GM19328 (cell line): Measurements from ENCODE around the gene TMC3.
"Not testable (repeated sequence)": the region's sequence is repeated elsewhere in the genome, so short reads cannot be mapped to it uniquely, and the experiment has no call there.

Experiments
- ATAC-seq: cut with Tn5 transposase; IDR thresholded peaks from one replicate; pipeline ENCODE4 v1.9.1; 2021; ENCODE audit warnings: mild to moderate bottlenecking, moderate library complexity; ENCODE audit not compliant: unreplicated experiment

The TMC3 gene

GRCh38 chr15:81373775-81374395, at the start of gene TMC3:
Gene TMC3 (minus strand): TSS chr15:81374213. CDS start chr15:81374077, 136 bp downstream.
- ATAC-seq: no peak

DNA sequence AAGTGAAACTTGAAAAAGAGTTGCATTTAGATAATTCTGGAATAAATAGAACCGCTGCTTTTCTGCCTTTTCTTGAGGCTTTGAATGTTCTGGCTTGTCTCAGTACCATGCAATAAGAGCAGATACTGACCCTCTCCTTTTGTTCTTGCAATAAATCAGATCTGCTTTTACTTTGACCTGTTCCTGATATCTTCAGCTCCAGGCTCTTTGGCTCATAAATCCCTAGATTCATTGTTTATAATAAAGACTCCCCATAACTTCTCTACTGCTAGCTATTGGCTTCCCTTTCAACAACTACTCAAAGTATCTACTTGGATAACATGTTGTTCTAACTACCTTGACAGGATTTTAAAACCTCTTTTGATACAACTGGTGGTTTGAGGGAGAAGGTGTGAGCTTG, 47.4 kb upstream of the TMC3 start:
- ATAC-seq: no peak

- ATAC-seq: no peak
These were observed 45.4 kb upstream of the TMC3 start for GRCh38 chr15:81419332-81419943.

- no peak for ATAC-seq
These were observed 44.9 kb upstream of the TMC3 start for GRCh38 chr15:81418891-81419290.

DNA sequence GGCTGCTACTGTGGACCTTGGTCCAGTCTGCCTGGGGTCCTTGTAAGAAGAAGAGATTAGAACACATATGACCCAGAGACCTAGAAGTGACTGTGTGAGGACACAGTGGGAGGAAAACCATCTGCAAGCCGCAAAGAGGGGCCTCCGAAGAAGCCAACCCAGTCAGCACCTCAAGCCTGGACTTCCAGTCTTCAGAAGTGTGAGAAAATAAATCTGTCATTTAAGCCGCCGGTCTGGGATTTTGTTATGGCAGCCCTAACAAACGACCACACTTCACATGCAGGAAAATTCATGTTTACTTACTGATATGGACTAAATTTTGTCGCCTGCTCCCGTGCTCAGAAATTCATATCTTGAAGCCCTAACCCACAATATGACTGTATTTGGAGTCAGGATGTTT, 44.4 kb upstream of the TMC3 start:
- ATAC-seq: no peak

DNA sequence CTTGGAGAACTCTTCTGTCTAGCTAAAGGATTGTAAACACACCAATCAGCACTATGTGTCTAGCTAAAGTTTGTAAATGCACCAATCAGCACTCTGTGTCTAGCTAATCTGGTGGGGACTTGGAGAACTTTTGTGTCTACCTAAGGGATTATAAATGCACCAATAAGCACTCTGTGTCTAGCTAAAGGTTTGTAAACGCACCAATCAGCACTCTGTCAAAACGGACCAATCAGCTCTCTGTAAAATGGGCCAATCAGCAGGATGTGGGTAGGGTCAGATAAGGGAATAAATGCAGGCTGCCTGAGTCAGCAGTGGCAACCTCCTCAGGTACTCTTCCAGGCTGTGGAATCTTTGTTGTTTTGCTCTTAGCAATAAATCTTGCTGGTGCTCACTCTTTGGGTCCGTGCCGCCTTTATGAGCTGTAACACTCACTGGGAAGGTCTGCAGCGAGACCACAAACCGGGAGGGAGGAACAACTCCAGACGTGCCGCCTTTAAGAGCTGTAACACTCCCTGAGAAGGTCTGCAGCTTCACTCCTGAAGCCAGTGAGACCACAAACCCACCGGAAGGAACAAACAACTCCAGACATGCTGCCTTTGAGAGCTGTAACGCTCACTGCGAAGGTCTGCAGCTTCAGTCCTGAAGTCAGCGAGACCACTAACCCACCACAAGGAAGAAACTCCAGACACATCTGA, 40.4 kb upstream of the TMC3 start:
- not testable (repeated sequence) for ATAC-seq

DNA sequence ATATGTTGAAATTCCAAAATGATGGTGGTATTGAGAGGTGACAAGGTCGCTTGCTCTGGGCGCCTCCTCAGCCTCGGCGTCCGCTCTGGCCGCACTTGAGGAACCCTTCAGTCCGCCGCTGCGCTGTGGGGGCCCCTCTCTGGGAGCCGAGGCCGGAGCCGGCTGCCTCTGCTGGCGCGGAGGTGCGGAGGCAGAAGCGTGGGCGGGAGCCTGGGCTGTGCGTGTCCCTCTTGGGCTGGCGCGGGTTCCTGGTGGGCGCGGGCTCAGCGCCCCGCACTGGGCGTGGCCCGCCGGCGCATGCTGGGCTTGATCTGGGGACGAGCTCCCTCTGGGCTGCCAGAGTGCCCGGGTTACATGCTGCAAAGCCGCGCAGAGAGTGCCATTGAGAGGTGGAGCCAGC, 39.8 kb upstream of the TMC3 start:
- no peak for ATAC-seq

- no peak for ATAC-seq
These were observed 38.1 kb upstream of the TMC3 start for GRCh38 chr15:81411969-81412633.

DNA sequence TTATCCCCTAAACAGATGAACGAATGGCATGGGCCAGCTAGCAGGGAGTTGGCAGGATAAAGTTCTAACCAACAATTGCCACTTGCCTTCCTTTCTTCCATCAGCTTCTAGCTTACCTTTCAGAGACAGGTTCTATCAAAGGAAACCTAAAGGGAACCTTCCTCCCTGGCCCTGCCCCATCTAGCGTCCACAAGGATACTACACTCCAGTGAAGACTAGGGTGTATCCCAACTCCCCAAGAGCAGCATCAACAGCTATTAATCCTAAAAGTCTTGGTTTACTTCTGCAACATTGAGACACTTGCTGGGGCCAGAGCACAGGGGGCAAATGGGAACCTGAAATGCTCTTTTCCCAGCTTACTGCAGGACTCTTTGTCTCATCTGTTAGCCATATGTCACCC, 37.0 kb upstream of the TMC3 start:
- no peak for ATAC-seq

- no peak for ATAC-seq
These were observed 36.3 kb upstream of the TMC3 start for GRCh38 chr15:81410318-81410753.

GRCh38 chr15:81407718-81408117, 33.7 kb upstream of the TMC3 start:
- ATAC-seq: no peak

GRCh38 chr15:81407176-81407575, 33.2 kb upstream of the TMC3 start:
- ATAC-seq: no peak

DNA sequence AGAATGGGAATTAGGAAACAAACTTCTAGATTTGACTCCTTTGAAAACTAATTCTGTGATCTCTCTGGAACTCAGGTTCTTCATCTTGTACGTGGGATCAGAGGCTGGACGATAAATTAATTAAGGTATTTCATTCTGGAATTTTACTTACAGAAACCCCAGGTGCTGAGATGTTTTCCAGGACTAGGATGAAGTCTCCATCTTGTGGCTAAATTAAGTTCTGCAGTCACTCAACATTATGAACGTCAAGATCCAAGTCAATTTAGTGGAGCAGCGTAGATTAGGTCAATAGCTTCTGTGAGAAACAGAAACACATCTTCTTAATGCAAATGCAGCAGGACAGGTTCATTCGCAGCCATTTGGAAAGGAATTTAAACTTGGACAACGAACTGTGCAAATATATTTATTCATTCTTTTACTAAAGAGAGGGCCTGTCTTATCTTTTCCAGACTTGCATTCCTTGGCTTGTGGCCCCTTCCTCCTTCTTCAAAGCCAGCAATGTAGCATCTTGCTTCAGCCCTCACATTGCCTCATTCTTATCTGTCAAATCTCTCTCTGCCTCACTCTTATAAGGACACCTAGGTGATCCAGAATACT, 26.7 kb upstream of the TMC3 start:
- ATAC-seq: no peak

- ATAC-seq: no peak
These were observed 25.0 kb upstream of the TMC3 start for GRCh38 chr15:81398910-81399551.

DNA sequence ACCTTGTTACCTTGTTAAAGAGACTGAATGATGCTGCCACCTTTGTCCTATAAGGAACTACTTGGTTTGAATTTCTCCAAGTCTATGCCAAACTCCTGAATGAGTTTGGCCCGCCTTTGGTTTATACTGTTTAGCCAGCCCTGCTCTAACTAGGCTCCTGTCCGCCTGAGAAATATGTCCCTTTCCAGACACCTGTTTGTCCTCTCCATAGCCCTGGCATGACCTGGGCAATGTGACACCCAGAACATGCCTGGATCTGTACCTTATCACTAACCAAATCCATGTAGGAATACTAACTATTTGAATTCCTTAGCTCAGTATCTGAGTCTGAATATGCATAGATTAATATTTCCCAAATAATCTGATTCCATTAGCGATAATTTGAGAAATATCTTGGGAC, 24.4 kb upstream of the TMC3 start:
- no peak for ATAC-seq

DNA sequence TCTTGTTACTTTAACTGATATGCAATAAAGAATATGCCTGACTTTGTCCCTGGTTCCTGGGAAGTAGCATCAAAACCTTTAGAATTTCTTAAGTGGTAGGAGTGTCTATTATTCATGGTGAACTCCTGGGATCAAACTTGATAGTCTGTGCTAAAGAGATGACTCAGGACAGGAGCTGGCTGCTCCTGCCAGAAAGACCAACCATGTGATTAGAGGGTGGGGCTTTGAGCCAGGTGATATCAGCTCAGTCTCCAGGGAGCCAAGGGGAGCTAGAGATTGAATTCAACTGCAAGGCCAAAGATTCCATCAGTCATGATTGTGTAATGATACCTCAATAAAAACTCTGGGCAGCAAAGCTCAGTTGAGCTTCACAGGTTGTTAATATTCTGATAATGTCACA, 20.6 kb upstream of the TMC3 start:
- no peak for ATAC-seq

DNA sequence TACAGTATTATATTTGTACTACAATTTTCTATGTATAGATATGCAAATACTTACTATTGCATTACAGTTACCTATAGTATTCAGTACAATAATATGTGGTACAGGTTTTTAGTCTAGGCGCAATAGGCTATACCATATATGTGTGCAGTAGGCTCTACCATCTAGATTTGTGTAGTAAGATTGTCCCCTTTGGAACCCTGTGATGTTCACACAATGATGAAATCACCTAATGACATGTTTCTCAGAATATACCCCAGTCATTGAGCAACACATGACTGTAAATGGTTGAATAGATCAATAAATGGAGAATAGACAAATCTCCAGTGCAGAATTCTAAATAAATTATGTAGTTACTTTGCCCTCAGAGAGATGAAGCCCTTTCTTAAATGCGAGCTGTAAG, 17.6 kb upstream of the TMC3 start:
- no peak for ATAC-seq

- ATAC-seq: no peak
These were observed 14.4 kb upstream of the TMC3 start for GRCh38 chr15:81388436-81388770.

DNA sequence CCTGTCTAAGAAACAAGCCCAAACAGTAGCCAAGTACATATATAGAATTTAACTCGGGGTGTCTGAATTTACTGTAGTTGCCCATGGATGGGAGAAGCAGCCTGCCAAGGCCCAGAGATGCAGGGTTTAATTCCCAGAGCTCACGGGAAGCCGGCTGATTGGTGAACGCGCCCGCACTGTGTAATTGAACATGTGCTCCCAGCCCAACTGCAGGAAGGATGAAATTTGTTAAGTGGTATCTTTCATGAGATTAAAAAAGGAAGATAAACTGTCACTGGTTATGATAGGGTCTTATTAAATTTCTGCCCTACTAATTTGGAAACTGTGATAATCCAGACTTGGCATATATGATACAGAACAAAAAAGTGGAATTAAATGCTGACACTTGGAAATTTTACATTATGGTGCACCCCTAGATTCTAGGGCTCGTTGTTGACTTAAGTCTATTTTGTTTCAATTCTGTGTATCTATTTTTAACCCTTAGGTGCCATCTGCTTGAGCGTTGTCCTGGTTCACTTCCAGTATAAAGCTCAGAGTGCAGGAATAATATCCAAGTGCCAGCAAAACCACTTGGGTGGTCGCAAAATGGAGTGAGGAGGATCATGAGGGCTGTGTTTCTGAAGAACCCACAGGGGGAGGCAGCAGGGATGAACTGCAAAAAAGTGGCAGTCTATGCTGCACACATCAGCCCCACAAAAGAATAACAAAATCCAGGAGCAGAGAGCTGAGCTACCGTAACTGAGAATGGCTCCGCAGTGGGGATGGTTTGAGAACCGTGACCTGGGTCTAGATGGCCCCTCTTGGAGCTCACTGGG, 13.8 kb upstream of the TMC3 start:
- no peak for ATAC-seq

- no peak for ATAC-seq
These were observed 12.9 kb upstream of the TMC3 start for GRCh38 chr15:81386947-81387346.
